ENCODE results near the gene REV3L. TPM values are rescaled to one million over a fixed set of nuclear protein-coding genes. Genes with fewer than 3 reads are reported as not detected.

The REV3L gene
- total RNA-seq, 1 experiment from 2014 or later, result 5.3 TPM

DNA sequence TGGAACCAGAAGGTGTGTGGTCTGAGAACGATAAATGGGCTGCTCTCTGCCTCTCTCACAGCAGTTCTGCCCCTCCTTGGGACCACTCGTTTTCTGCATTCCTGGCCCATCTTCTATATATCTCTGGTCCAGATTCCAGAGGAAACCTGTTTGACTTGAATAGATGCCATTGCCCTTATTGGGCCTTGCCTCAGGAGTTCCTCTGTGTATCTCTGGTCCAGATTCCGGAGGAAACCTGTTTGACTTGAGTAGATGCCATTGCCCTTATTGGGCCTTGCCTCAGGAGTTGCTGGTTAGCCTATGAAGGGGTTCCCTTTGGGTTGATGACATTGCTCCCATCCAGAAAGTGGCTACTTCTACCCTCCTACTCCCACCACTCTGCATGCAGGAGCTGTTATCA lies 206.3 kb downstream of the REV3L start:
- H3K27me3 ChIP-seq (ENCODE audit: insufficient read depth, low read length), result no peaks in the 10 kb centered on the region
- H4K91ac ChIP-seq (ENCODE audit: insufficient read length, low read depth, low read length), result no peak overlapping the region
- WGBS (ENCODE audit: extremely low coverage, insufficient read length, low lambda C conversion rate), result no CpG with 5 or more reads among the region's 3 CpGs
- H3T11ph ChIP-seq (ENCODE audit: low read length), result no peak overlapping the region
- Mint-ChIP-seq H3K4me1 (no peaks in the 10 kb centered on the region), H3K27ac (no peak overlapping the region), H3K4me3 (no peak overlapping the region), H3K36me3 (ENCODE audit: insufficient read depth in 1 of 3, low read depth in 3 of 3) (peaks cover 52 to 82% (median 79%) of the 10 kb centered on the region in 3 experiments), H3K9me3 (peaks cover 12 to 13% of the 10 kb centered on the region in 2 experiments), H3K27me3 (ENCODE audit: low read depth) (no peaks in the 10 kb centered on the region)
- no peak overlapping the region for H3K23ac ChIP-seq (ENCODE audit: insufficient read length, low read depth, low read length)
- H2BK20ac ChIP-seq (ENCODE audit: low read depth, low read length, poor library complexity, severe bottlenecking), result no peak overlapping the region
- H2BK120ac ChIP-seq (ENCODE audit: low read depth, low read length, poor library complexity, severe bottlenecking), result no peak overlapping the region
- H4K5ac ChIP-seq (ENCODE audit: insufficient read length, low read depth, low read length), result no peak overlapping the region
- no peak overlapping the region for H3K56ac ChIP-seq (ENCODE audit: insufficient read length, low read depth, low read length)
- H3K23me2 ChIP-seq (ENCODE audit: insufficient read length, low read depth, low read length, poor library complexity, severe bottlenecking), result no peaks in the 10 kb centered on the region
- no peak overlapping the region for H4K8ac ChIP-seq (replicated peaks; ENCODE audit: insufficient read length, low read depth, low read length)
- H2AK5ac ChIP-seq (ENCODE audit: insufficient read length, low read length), result no peak overlapping the region
- H4K20me1 ChIP-seq (ENCODE audit: control insufficient read depth, insufficient read depth, insufficient read length), result no peaks in the 10 kb centered on the region
- no peak overlapping the region for H2BK15ac ChIP-seq (ENCODE audit: low read depth, low read length)
- H3K4me1 ChIP-seq (ENCODE audit: insufficient read depth, low read length), result no peaks in the 10 kb centered on the region
- no peak overlapping the region for H3K27ac ChIP-seq (ENCODE audit: insufficient read length, low read depth, low read length)
- DNase-seq, result no peak
- no peak overlapping the region for H3K18ac ChIP-seq (ENCODE audit: insufficient read length, low read depth, low read length)
- H2BK12ac ChIP-seq (ENCODE audit: insufficient read length, low read depth, low read length), result no peak overlapping the region
- H3K4ac ChIP-seq (ENCODE audit: low read depth, low read length), result no peak overlapping the region
- no peak overlapping the region for H3K14ac ChIP-seq (ENCODE audit: insufficient read depth, low read length)
- no peaks in the 10 kb centered on the region for H3K9me3 ChIP-seq (ENCODE audit: control insufficient read depth, low read depth, low read length)
- no peak overlapping the region for H2AFZ ChIP-seq (ENCODE audit: low read length)
- H3K79me1 ChIP-seq (ENCODE audit: insufficient read depth, low read depth, low read length, poor library complexity, severe bottlenecking), result no peaks in the 10 kb centered on the region
- H3K9ac ChIP-seq (ENCODE audit: extremely low read depth, insufficient read length, low read length), result no peak overlapping the region
- H3K79me2 ChIP-seq (ENCODE audit: insufficient read depth, low read length), result no peaks in the 10 kb centered on the region
- TF ChIP-seq, protein P1, sequence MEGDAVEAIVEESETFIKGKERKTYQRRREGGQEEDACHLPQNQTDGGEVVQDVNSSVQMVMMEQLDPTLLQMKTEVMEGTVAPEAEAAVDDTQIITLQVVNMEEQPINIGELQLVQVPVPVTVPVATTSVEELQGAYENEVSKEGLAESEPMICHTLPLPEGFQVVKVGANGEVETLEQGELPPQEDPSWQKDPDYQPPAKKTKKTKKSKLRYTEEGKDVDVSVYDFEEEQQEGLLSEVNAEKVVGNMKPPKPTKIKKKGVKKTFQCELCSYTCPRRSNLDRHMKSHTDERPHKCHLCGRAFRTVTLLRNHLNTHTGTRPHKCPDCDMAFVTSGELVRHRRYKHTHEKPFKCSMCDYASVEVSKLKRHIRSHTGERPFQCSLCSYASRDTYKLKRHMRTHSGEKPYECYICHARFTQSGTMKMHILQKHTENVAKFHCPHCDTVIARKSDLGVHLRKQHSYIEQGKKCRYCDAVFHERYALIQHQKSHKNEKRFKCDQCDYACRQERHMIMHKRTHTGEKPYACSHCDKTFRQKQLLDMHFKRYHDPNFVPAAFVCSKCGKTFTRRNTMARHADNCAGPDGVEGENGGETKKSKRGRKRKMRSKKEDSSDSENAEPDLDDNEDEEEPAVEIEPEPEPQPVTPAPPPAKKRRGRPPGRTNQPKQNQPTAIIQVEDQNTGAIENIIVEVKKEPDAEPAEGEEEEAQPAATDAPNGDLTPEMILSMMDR (conservative IDR thresholded peaks at IDR 0.05), result no peak
- H3K4me2 ChIP-seq (ENCODE audit: insufficient read depth, insufficient read length, low read length), result no peak overlapping the region
- H2BK5ac ChIP-seq (ENCODE audit: insufficient read length, low read length), result no peak overlapping the region

Data from H9 (cell line).